ENCODE data around the gene NTPCR. TPM values are rescaled to one million over a fixed set of nuclear protein-coding genes. Genes with fewer than 3 reads are reported as not detected.

The NTPCR gene
- total RNA-seq, 2 donors from 2014 or later = 15.1 to 17.4 TPM

- H3K4me1 Mint-ChIP-seq = peaks cover 30% of the 10 kb centered on the region
- no peak overlapping the region for H3K4me3 Mint-ChIP-seq
- H3K27me3 Mint-ChIP-seq = no peaks in the 10 kb centered on the region
- H3K36me3 Mint-ChIP-seq (ENCODE audit: low read depth) = peaks cover 10% of the 10 kb centered on the region
- DNase-seq (no peak), ATAC-seq (no peak)
- H3K27ac Mint-ChIP-seq = no peak overlapping the region
- no peaks in the 10 kb centered on the region for H3K9me3 ChIP-seq (ENCODE audit: control insufficient read depth, low read length, poor library complexity, severe bottlenecking)
Measured at GRCh38 chr1:232956081-232956480, 5.7 kb downstream of the NTPCR start.

GRCh38 chr1:232958067-232958466 lies 7.7 kb downstream of the NTPCR start:
- Mint-ChIP-seq H3K4me1 (peaks cover 14% of the 10 kb centered on the region), H3K4me3 (no peak overlapping the region), H3K27me3 (no peaks in the 10 kb centered on the region), H3K27ac (no peak overlapping the region), H3K36me3 (ENCODE audit: low read depth) (peaks cover 10% of the 10 kb centered on the region)
- DNase-seq (no peak), ATAC-seq (no peak)
- H3K9me3 ChIP-seq (ENCODE audit: control insufficient read depth, low read length, poor library complexity, severe bottlenecking) = no peaks in the 10 kb centered on the region

- H3K9me3 ChIP-seq (ENCODE audit: control insufficient read depth, low read length, poor library complexity, severe bottlenecking) = no peaks in the 10 kb centered on the region
- Mint-ChIP-seq H3K27me3 (no peaks in the 10 kb centered on the region), H3K4me1 (peaks cover 14% of the 10 kb centered on the region), H3K27ac (no peak overlapping the region), H3K36me3 (ENCODE audit: low read depth) (peaks cover 7% of the 10 kb centered on the region), H3K4me3 (peak overlapping the region; percentile 3)
- ATAC-seq (no peak), DNase-seq (no peak)
Measured at GRCh38 chr1:232962761-232963745, 12.6 kb downstream of the NTPCR start.

GRCh38 chr1:232964601-232965000 lies 14.2 kb downstream of the NTPCR start:
- H3K4me1 Mint-ChIP-seq = peaks cover 16% of the 10 kb centered on the region
- H3K4me3 Mint-ChIP-seq = no peak overlapping the region
- H3K27ac Mint-ChIP-seq = no peak overlapping the region
- H3K27me3 Mint-ChIP-seq = no peaks in the 10 kb centered on the region
- ATAC-seq = no peak
- no peak for DNase-seq
- no peaks in the 10 kb centered on the region for H3K9me3 ChIP-seq (ENCODE audit: control insufficient read depth, low read length, poor library complexity, severe bottlenecking)
- peaks cover 2% of the 10 kb centered on the region for H3K36me3 Mint-ChIP-seq (ENCODE audit: low read depth)

GRCh38 chr1:232965124-232965911 lies 14.9 kb downstream of the NTPCR start:
- Mint-ChIP-seq H3K4me3 (no peak overlapping the region), H3K27ac (no peak overlapping the region), H3K4me1 (peaks cover 16% of the 10 kb centered on the region), H3K36me3 (ENCODE audit: low read depth) (peaks cover 2% of the 10 kb centered on the region), H3K27me3 (no peaks in the 10 kb centered on the region)
- no peaks in the 10 kb centered on the region for H3K9me3 ChIP-seq (ENCODE audit: control insufficient read depth, low read length, poor library complexity, severe bottlenecking)
- ATAC-seq (no peak), DNase-seq (no peak)

GRCh38 chr1:232965912-232966217 lies 15.5 kb downstream of the NTPCR start:
- H3K9me3 ChIP-seq (ENCODE audit: control insufficient read depth, low read length, poor library complexity, severe bottlenecking) = no peaks in the 10 kb centered on the region
- Mint-ChIP-seq H3K4me1 (peaks cover 15% of the 10 kb centered on the region), H3K36me3 (ENCODE audit: low read depth) (peaks cover 2% of the 10 kb centered on the region), H3K27ac (no peak overlapping the region), H3K27me3 (no peaks in the 10 kb centered on the region), H3K4me3 (no peak overlapping the region)
- ATAC-seq (no peak), DNase-seq (no peak)

GRCh38 chr1:232966663-232967062 lies 16.3 kb downstream of the NTPCR start:
- DNase-seq = no peak
- H3K4me1 Mint-ChIP-seq = peaks cover 12% of the 10 kb centered on the region
- H3K4me3 Mint-ChIP-seq = no peak overlapping the region
- H3K36me3 Mint-ChIP-seq (ENCODE audit: low read depth) = peaks cover 5% of the 10 kb centered on the region
- no peak for ATAC-seq
- H3K27me3 Mint-ChIP-seq = no peaks in the 10 kb centered on the region
- peak overlapping the region; percentile 43 for H3K27ac Mint-ChIP-seq
- no peaks in the 10 kb centered on the region for H3K9me3 ChIP-seq (ENCODE audit: control insufficient read depth, low read length, poor library complexity, severe bottlenecking)

- H3K4me3 Mint-ChIP-seq = no peak overlapping the region
- no peak overlapping the region for H3K27ac Mint-ChIP-seq
- H3K9me3 ChIP-seq (ENCODE audit: control insufficient read depth, low read length, poor library complexity, severe bottlenecking) = no peaks in the 10 kb centered on the region
- H3K36me3 Mint-ChIP-seq (ENCODE audit: low read depth) = peaks cover 15% of the 10 kb centered on the region
- no peak for ATAC-seq
- no peaks in the 10 kb centered on the region for H3K27me3 Mint-ChIP-seq
- peaks cover 6% of the 10 kb centered on the region for H3K4me1 Mint-ChIP-seq
- no peak for DNase-seq
Measured at GRCh38 chr1:232968391-232968790, 18.0 kb downstream of the NTPCR start.

GRCh38 chr1:232968965-232969364 lies 18.6 kb downstream of the NTPCR start:
- DNase-seq (no peak), ATAC-seq (no peak)
- no peaks in the 10 kb centered on the region for H3K27me3 Mint-ChIP-seq
- H3K4me1 Mint-ChIP-seq = peaks cover 4% of the 10 kb centered on the region
- H3K27ac Mint-ChIP-seq = no peak overlapping the region
- no peak overlapping the region for H3K4me3 Mint-ChIP-seq
- H3K9me3 ChIP-seq (ENCODE audit: control insufficient read depth, low read length, poor library complexity, severe bottlenecking) = no peaks in the 10 kb centered on the region
- peaks cover 16% of the 10 kb centered on the region for H3K36me3 Mint-ChIP-seq (ENCODE audit: low read depth)

- H3K4me1 Mint-ChIP-seq = peaks cover 4% of the 10 kb centered on the region
- no peaks in the 10 kb centered on the region for H3K9me3 ChIP-seq (ENCODE audit: control insufficient read depth, low read length, poor library complexity, severe bottlenecking)
- H3K27me3 Mint-ChIP-seq = no peaks in the 10 kb centered on the region
- DNase-seq (no peak), ATAC-seq (no peak)
- H3K4me3 Mint-ChIP-seq = no peak overlapping the region
- H3K36me3 Mint-ChIP-seq (ENCODE audit: low read depth) = peaks cover 19% of the 10 kb centered on the region
- peak overlapping the region; percentile 14 for H3K27ac Mint-ChIP-seq
Measured at GRCh38 chr1:232969799-232970198, 19.4 kb downstream of the NTPCR start.

GRCh38 chr1:232970508-232970907 lies 20.1 kb downstream of the NTPCR start:
- no peaks in the 10 kb centered on the region for H3K27me3 Mint-ChIP-seq
- H3K27ac Mint-ChIP-seq = no peak overlapping the region
- no peaks in the 10 kb centered on the region for H3K9me3 ChIP-seq (ENCODE audit: control insufficient read depth, low read length, poor library complexity, severe bottlenecking)
- H3K4me1 Mint-ChIP-seq = peaks cover 4% of the 10 kb centered on the region
- H3K4me3 Mint-ChIP-seq = no peak overlapping the region
- DNase-seq (no peak), ATAC-seq (no peak)
- H3K36me3 Mint-ChIP-seq (ENCODE audit: low read depth) = peaks cover 19% of the 10 kb centered on the region

- no peak overlapping the region for H3K4me3 Mint-ChIP-seq
- H3K9me3 ChIP-seq (ENCODE audit: control insufficient read depth, low read length, poor library complexity, severe bottlenecking) = no peaks in the 10 kb centered on the region
- DNase-seq (no peak), ATAC-seq (no peak)
- H3K27ac Mint-ChIP-seq = no peak overlapping the region
- peaks cover 18% of the 10 kb centered on the region for H3K36me3 Mint-ChIP-seq (ENCODE audit: low read depth)
- H3K4me1 Mint-ChIP-seq = peaks cover 11% of the 10 kb centered on the region
- no peaks in the 10 kb centered on the region for H3K27me3 Mint-ChIP-seq
Measured at GRCh38 chr1:232973652-232974611, 23.5 kb downstream of the NTPCR start.

GRCh38 chr1:232974971-232975370 lies 24.6 kb downstream of the NTPCR start:
- no peak for DNase-seq
- peaks cover 18% of the 10 kb centered on the region for H3K36me3 Mint-ChIP-seq (ENCODE audit: low read depth)
- H3K4me1 Mint-ChIP-seq = peaks cover 11% of the 10 kb centered on the region
- no peak overlapping the region for H3K27ac Mint-ChIP-seq
- no peaks in the 10 kb centered on the region for H3K27me3 Mint-ChIP-seq
- no peak for ATAC-seq
- no peak overlapping the region for H3K4me3 Mint-ChIP-seq
- no peaks in the 10 kb centered on the region for H3K9me3 ChIP-seq (ENCODE audit: control insufficient read depth, low read length, poor library complexity, severe bottlenecking)
